Retinal pigment epithelial cell (primary cell): ENCODE results near the gene JAKMIP3.

ENCODE experiments used
- DNase-seq: peaks from one replicate; pipeline ENCODE4 v3.0.0-alpha.2; 2010; ENCODE audit warnings: low read depth
- H3K4me3 ChIP-seq: 2 replicates; pipeline ENCODE4 v1.5.1; 2011; ENCODE audit warnings: mild to moderate bottlenecking, low read length, control low read depth, moderate library complexity
- TF ChIP-seq, protein P1 (sequence below): conservative IDR thresholded peaks from 2 replicates; pipeline ENCODE4 v1.5.1; 2011; ENCODE audit warnings: low read depth, low read length, control low read depth, inconsistent platforms

JAKMIP3 gene

DNA sequence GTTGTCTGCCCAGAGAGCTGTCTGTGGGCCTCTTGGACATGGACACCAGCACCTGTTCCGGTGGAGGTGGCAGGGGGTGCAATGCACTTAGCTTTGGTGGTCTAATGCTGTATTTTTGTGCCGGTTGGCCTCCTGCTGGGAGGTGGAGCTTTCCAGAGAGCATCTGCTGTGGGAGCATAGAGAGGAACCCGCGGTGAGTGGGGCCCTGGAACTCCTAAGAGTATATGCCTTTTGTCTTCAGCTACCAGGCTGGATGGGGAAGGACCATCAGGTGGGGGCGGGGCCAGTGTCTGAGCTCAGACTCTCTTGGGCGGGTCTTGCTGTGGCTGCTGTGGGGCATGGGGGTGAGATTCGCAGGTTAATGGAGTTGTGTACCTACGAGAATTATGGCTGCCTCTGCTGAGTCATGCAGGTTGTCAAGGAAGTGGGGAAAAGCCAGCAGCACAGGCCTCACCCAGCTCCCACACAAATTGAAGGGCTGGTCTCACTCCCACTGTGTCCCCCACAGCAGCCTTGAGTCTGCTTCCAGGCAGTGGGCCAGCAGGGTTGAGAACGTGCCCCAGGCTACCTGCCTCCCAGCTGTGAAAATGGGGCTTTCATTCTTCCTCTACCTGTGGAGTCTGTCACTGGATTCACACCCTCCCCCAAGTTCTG lies 29.0 kb downstream of the JAKMIP3 start:
- TF ChIP-seq, protein P1, sequence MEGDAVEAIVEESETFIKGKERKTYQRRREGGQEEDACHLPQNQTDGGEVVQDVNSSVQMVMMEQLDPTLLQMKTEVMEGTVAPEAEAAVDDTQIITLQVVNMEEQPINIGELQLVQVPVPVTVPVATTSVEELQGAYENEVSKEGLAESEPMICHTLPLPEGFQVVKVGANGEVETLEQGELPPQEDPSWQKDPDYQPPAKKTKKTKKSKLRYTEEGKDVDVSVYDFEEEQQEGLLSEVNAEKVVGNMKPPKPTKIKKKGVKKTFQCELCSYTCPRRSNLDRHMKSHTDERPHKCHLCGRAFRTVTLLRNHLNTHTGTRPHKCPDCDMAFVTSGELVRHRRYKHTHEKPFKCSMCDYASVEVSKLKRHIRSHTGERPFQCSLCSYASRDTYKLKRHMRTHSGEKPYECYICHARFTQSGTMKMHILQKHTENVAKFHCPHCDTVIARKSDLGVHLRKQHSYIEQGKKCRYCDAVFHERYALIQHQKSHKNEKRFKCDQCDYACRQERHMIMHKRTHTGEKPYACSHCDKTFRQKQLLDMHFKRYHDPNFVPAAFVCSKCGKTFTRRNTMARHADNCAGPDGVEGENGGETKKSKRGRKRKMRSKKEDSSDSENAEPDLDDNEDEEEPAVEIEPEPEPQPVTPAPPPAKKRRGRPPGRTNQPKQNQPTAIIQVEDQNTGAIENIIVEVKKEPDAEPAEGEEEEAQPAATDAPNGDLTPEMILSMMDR: no peak
- no peak for DNase-seq
- no peak overlapping the region for H3K4me3 ChIP-seq

DNA sequence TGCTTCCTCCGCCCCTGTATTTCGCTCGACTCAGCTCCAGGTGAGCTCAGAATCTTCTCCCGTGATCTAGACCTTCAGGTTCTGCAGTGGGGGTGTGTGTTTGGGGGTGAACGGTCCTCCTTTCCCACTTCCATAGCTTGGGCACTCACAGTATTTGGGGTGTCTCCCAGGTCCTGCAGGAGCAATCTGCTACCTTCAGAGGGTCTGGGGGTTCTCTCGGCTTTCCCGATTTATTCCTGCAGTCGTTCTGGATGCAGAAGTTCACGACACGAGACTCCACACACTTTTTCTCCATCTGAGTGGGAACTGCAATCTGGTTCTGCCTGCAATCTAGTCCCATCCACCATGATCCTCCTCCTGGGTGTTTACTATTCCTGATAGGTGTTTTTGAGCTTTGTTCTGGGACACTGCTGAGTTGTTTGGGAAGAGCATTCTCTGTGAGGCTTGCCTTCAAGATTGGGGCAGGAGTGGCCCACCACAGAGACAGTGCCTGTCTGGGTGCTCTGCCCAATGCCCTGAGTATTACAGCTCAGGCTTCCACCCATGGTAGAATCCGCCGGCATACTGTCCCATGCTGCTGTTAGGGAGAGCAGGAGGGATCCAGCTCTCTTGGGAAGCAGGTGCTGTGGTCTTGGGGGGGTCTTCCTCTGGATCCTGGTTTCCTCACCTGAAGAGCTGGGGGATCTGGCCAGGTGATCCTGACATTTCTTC lies 29.8 kb downstream of the JAKMIP3 start:
- DNase-seq: no peak
- TF ChIP-seq, protein P1: no peak
- H3K4me3 ChIP-seq: no peak overlapping the region

DNA sequence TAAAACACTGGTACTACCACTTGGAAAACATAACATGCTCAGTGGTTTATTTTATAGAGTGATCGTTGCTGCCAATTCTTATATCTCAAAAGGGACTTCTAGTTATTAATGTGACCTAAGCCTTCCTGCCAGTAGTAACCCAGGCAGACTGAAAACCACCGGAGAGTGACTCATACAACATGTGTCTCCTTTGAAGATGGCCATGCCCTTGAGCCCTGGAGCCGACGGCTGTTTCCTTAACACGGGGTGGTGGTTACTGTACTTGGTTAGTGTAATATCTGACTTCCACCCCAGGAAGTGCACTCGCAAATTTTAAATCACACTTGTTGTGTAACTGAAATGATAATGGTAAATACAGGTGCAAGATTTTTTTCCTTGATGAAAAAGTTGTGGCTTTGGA lies 30.5 kb downstream of the JAKMIP3 start:
- no peak overlapping the region for H3K4me3 ChIP-seq
- TF ChIP-seq, protein P1: no peak
- peak; percentile 12 for DNase-seq

DNA sequence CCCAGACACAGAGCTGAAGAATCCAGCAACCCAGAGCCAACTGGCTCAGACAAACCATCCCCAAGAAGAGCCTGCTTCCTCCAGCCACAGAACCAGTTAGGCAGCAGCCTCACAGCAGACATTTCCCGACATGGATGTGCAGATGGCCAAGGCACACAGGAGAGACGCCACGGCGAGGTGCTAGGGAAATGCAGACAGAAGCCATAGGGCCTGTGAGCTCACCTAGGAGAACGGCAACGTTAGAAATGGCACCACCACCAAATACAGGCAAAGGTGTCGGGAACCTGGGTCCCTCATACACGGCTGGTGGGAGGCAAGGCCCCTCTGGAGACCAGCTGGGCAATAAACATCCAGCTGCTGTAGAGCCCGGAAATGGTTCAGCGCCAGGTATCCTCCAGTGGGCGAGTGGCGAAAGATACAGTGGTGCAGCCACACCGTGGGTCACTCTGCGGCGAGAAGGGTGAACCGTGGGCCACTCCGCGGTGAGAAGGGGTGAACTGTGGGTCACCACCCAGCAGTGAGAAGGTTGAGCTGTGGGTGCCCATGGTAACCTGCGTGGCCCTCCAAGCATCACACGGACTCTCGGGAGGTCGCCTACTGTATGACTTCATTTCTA lies 31.2 kb downstream of the JAKMIP3 start:
- TF ChIP-seq, protein P1: no peak
- H3K4me3 ChIP-seq: no peak overlapping the region
- DNase-seq: no peak

DNA sequence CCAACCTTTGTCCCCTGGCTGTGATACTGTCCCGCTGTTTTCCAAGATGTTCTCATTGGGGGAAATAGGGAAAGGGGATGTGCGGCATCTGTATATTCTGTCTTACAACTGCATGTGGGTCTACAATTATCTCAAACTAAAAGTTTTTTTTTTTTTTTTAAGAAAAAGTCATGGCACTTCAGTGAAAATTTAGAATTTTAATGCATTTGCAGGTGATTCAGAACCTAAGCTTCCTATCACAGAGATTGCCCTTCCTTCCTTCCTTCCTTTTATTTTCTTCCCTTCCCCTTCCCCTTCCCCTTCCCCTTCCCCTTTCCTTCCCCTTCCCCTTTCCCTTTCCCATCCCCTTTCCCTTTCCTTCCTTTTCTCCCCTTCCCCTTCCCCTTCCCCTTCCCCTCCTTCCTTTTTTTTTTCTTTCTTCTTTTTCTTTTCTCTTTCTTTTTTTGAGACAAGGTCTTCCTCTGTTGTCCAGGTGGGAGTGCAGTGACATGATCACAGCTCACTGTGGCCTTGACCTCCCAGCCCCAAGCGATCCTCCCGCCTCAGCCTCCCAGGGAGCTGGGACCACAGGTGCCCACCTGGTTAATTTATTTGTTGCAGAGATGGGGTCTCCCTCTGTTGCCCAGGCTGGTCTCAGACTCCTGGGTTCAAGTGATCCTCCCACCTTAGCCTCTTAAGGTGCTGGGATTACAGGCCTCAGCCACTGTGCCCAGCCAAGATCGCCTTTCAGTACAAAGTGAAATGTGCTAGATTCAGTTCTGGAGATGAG lies 32.0 kb downstream of the JAKMIP3 start:
- DNase-seq: no peak
- H3K4me3 ChIP-seq: no peak overlapping the region
- TF ChIP-seq, protein P1: no peak

DNA sequence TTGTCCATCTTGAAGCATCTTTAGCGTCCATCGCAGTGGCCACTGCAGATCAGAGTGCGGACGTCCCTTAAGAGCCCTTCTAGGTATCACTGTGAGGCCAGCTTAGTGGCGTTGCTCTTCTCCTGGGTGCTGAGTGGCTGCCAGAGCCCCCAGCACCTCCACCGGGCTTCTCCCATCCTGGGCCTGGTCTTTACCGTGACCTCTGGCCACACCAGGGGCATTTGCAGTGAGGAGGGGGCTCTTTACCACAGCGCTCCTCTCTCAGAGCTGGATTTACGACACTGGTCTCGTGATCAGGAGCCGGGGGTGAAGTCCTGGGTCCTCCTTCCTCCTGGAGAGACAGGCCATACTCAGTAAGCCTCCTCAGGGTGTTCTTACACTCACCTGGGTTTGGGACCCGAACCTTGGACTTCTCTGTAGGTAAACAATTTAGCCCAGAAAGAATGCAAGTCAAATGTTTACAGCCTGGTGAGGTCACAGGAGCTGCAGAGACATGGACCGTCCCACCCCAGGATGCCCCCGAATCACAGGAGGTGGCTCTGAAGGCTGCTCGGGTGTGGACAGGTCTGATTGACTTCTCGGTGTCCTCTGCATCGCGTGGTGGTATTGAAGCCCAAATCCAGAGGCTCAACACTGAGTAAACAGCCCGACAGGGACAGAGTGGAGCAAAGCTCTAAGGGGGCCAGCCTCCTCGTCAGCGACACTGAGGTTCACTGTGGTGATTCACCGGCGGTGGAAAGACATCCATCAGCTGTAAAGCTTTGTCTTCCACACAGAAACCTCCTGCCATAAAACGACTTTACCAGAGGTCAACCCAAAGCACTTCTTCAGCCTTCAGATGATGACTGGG lies 33.0 kb downstream of the JAKMIP3 start:
- TF ChIP-seq, protein P1: no peak
- H3K4me3 ChIP-seq: no peak overlapping the region
- DNase-seq: no peak
